B cell (primary cell): Measurements from ENCODE around the gene PGAP6. TPM values are rescaled to one million over a fixed set of nuclear protein-coding genes. Genes with fewer than 3 reads are reported as not detected.

Experiments
- ATAC-seq: fragments of 200-7000 bp; cut with Tn5 transposase; one replicate; pipeline ENCODE4 v1.10.0; 2021; ENCODE audit warnings: low read depth, mild to moderate bottlenecking, moderate number of reproducible peaks, moderate library complexity
- CTCF ChIA-PET: fragments of 350-600 bp; sonication (Branson Sonifier 250); formaldehyde crosslinking; loops from one replicate; lab custom pipeline; 2021; ENCODE audit warnings: antibody characterized with exemption, inconsistent platforms; lab: Charles Lee
- POLR2A ChIA-PET: fragments of 350-600 bp; sonication (Branson Sonifier 250); formaldehyde crosslinking; loops from one replicate; lab custom pipeline; 2021; ENCODE audit warnings: antibody characterized with exemption; lab: Charles Lee
- DNase-seq: peaks from one replicate; pipeline ENCODE4 v3.0.0; 2013
- H2AFZ ChIP-seq: 2 replicates; pipeline ENCODE4 v1.6.1; 2012; ENCODE audit warnings: mild to moderate bottlenecking, low read depth, low read length; ENCODE audit not compliant: insufficient read depth, poor library complexity, severe bottlenecking
- H3K27ac ChIP-seq, 2 donors: 1 replicate in 1 of 2; 2 replicates in 1 of 2; pipeline ENCODE4 v1.5.1; 2012 to 2013; ENCODE audit warnings: low read length in 2 of 2, mild to moderate bottlenecking in 2 of 2, moderate library complexity in 1 of 2
- H3K27me3 ChIP-seq, 4 experiments: fragments of 200-600 bp in 1 of 4; sonication (generic) in 1 of 4; replicated peaks in 1 of 4; 1 replicate in 2 of 4; 2 replicates in 2 of 4; pipeline versions ENCODE4 v1.6.1 to v1.7.0; 2013 to 2016; ENCODE audit warnings: low read length in 3 of 4, mild to moderate bottlenecking in 2 of 4, mixed read lengths in 1 of 4, moderate library complexity in 1 of 4; ENCODE audit not compliant: insufficient read depth in 4 of 4, control insufficient read depth in 3 of 4; ENCODE audit errors: control extremely low read depth in 1 of 4
- H3K36me3 ChIP-seq, 2 experiments: replicated peaks in 1 of 2; 1 replicate in 1 of 2; 2 replicates in 1 of 2; pipeline versions ENCODE4 v1.6.1 to v1.7.1; 2013; ENCODE audit warnings: low read length in 1 of 2; ENCODE audit not compliant: insufficient read depth in 2 of 2, control insufficient read depth in 1 of 2; ENCODE audit errors: control extremely low read depth in 1 of 2, extremely low read depth in 1 of 2
- H3K4me1 ChIP-seq, 2 donors: fragments of 200-600 bp in 1 of 2; sonication (generic) in 1 of 2; 1 replicate in 1 of 2; 2 replicates in 1 of 2; pipeline versions ENCODE4 v1.5.1 to v1.6.1; 2013 to 2017; ENCODE audit warnings: low read length in 2 of 2; ENCODE audit not compliant: control insufficient read depth in 2 of 2, insufficient read depth in 2 of 2
- H3K4me2 ChIP-seq: replicated peaks from 2 replicates; pipeline ENCODE3; 2012; ENCODE audit warnings: mild to moderate bottlenecking, low read depth, low read length; ENCODE audit not compliant: poor library complexity, severe bottlenecking
- H3K4me3 ChIP-seq, 5 experiments: fragments of 200-600 bp in 1 of 5; sonication (generic) in 1 of 5; 1 replicate in 3 of 5; 2 replicates in 2 of 5; pipeline versions ENCODE4 v1.5.1 to v1.7.0; 2011 to 2016; ENCODE audit warnings: low read length in 4 of 5, mild to moderate bottlenecking in 4 of 5, low read depth in 2 of 5, control low read depth in 1 of 5, moderate library complexity in 1 of 5; ENCODE audit not compliant: insufficient read depth in 1 of 5; ENCODE audit errors: control extremely low read depth in 1 of 5, extremely low read depth in 1 of 5
- H3K79me2 ChIP-seq: fragments of 200-600 bp; sonication (generic); one replicate; pipeline ENCODE4 v1.6.0; 2016; ENCODE audit warnings: low read length; ENCODE audit not compliant: control insufficient read depth, insufficient read depth
- H3K9ac ChIP-seq: fragments of 200-600 bp; sonication (generic); 2 replicates; pipeline ENCODE4 v1.6.1; 2017; ENCODE audit warnings: mild to moderate bottlenecking, low read length, moderate library complexity
- H3K9me3 ChIP-seq, 3 donors: one replicate each; pipeline versions ENCODE4 v1.6.1 to v1.7.1; 2013; ENCODE audit warnings: low read length in 2 of 3; ENCODE audit not compliant: control insufficient read depth in 2 of 3, insufficient read depth in 1 of 3; ENCODE audit errors: control extremely low read depth in 1 of 3
- H4K20me1 ChIP-seq: 2 replicates; pipeline ENCODE4 v1.6.0; 2012; ENCODE audit warnings: mild to moderate bottlenecking, low read length; ENCODE audit not compliant: insufficient read depth, control insufficient read depth, poor library complexity, severe bottlenecking
- H3K27ac Mint-ChIP-seq: one replicate; pipeline ENCODE4 v1.8.0; 2021; ENCODE audit warnings: mixed read lengths
- H3K27me3 Mint-ChIP-seq: one replicate; pipeline ENCODE4 v1.8.0; 2021; ENCODE audit warnings: mixed read lengths
- H3K4me1 Mint-ChIP-seq: one replicate; pipeline ENCODE4 v1.8.0; 2021; ENCODE audit warnings: mixed read lengths
- H3K4me3 Mint-ChIP-seq: one replicate; pipeline ENCODE4 v1.8.0; 2021; ENCODE audit warnings: mixed read lengths
- H3K9me3 Mint-ChIP-seq: one replicate; pipeline ENCODE4 v1.8.0; 2022; ENCODE audit warnings: mixed read lengths; ENCODE audit not compliant: insufficient read depth
- CTCF ChIP-seq: fragments of 200-600 bp; IDR thresholded peaks from one replicate; pipeline ENCODE4 v1.8.0; 2022; ENCODE audit warnings: antibody characterized with exemption, mild to moderate bottlenecking
- EZH2 ChIP-seq: IDR thresholded peaks from 2 replicates; pipeline ENCODE4 v1.6.1; 2012; ENCODE audit warnings: borderline replicate concordance, low read depth, mild to moderate bottlenecking, moderate library complexity, low read length; ENCODE audit not compliant: insufficient read depth, poor library complexity, severe bottlenecking
- WGBS: methylation state at CpG from one replicate; pipeline ENCODE4 v1.1.5; 2013; ENCODE audit warnings: missing lambda C conversion rate; ENCODE audit not compliant: insufficient coverage; 5-methylcytosine and 5-hydroxymethylcytosine counted together
- intact Hi-C: fragments of 100-400 bp; cut with micrococcal nuclease; formaldehyde crosslinking; loops from one replicate; pipeline ENCODE4 v1.10.0; 2022
- polyA plus RNA-seq: library from polyadenylated mRNA; depleted of rRNA; stranded (reverse); fragments of >200 nt; gene quantifications from 2 replicates; pipeline ENCODE4 v1.2.3, GENCODE V29; 2012
- total RNA-seq, 2 donors: library from RNA; stranded (reverse); fragments of 120-200 nt in 1 of 2; gene quantifications; 1 replicate in 1 of 2; 2 replicates in 1 of 2; pipeline versions ENCODE4 v1.2.3 to v1.2.4, GENCODE V29; 2013 to 2022

Gene PGAP6
- total and polyA plus RNA-seq, 2 donors (not counting 1 experiment from before 2014, with no cell fraction given) = 47.4 to 158 TPM

GRCh38 chr16:363766-364490 lies 17.9 kb downstream of the PGAP6 start:
- ATAC-seq = no peak
- H3K27me3 Mint-ChIP-seq = peaks cover 5% of the 10 kb centered on the region
- H3K4me3 ChIP-seq = no peak overlapping the region
- intact Hi-C loops = no loop called here
- H3K27ac ChIP-seq = no peak overlapping the region
- 48% methylated on average over 13 of the region's 24 CpGs for WGBS
- H3K27me3 ChIP-seq = peaks cover 0 to 10% (median 0%) of the 10 kb centered on the region in 4 experiments
- no peaks in the 10 kb centered on the region for H4K20me1 ChIP-seq
- H3K4me1 ChIP-seq = peaks cover 0 to 8% of the 10 kb centered on the region in 2 donors
- no peak for DNase-seq
- no peak overlapping the region for H3K9ac ChIP-seq
- no peak overlapping the region for H2AFZ ChIP-seq
- no peaks in the 10 kb centered on the region for H3K79me2 ChIP-seq
- no peaks in the 10 kb centered on the region for H3K9me3 Mint-ChIP-seq
- no peak overlapping the region for H3K4me3 Mint-ChIP-seq
- no peaks in the 10 kb centered on the region for H3K9me3 ChIP-seq
- no peak overlapping the region for H3K27ac Mint-ChIP-seq
- peaks cover 0 to 23% of the 10 kb centered on the region in 2 experiments for H3K36me3 ChIP-seq
- TF ChIP-seq CTCF = no peak
- TF ChIP-seq EZH2 = no peak
- ChIA-PET POLR2A (interaction anchor here (0.7 kb wide), 1 partner anchor 37 kb away, joined by 3 read pairs; no protein-coding TSS in a partner anchor), CTCF (interaction anchor here (0.6 to 1.6 kb wide), 2 partner anchors 253 to 257 kb away, joined by 4 to 9 read pairs; no protein-coding TSS in a partner anchor)
- H3K4me1 Mint-ChIP-seq = peaks cover 4% of the 10 kb centered on the region
- no peak overlapping the region for H3K4me2 ChIP-seq
